NCI-H2029 (cell line): ENCODE results near the gene NRG4.
"Not testable (repeated sequence)": the region's sequence is repeated elsewhere in the genome, so short reads cannot be mapped to it uniquely, and the experiment has no call there.

Experiments
- DNase-seq: peaks from one replicate; lab custom pipeline; 2025; lab: John Stamatoyannopoulos, UW

The NRG4 gene

GRCh38 chr15:75992897-75993296, 19.3 kb downstream of the NRG4 start:
- DNase-seq = no peak

- no peak for DNase-seq
Observed at GRCh38 chr15:75989875-75990274, 22.3 kb downstream of the NRG4 start.

GRCh38 chr15:75989045-75989444, 23.2 kb downstream of the NRG4 start:
- DNase-seq = no peak

- no peak for DNase-seq
Observed at GRCh38 chr15:75985971-75986370, 26.3 kb downstream of the NRG4 start.

- not testable (repeated sequence) for DNase-seq
Observed at GRCh38 chr15:75984706-75985105, 27.5 kb downstream of the NRG4 start.

GRCh38 chr15:75982468-75982867, 29.8 kb downstream of the NRG4 start:
- DNase-seq = no peak

- no peak for DNase-seq
Observed at GRCh38 chr15:75981149-75981815, 30.9 kb downstream of the NRG4 start.

GRCh38 chr15:75976766-75977165, 35.5 kb downstream of the NRG4 start:
- not testable (repeated sequence) for DNase-seq

- no peak for DNase-seq
Observed at GRCh38 chr15:75966073-75966472, 46.2 kb downstream of the NRG4 start.

- no peak for DNase-seq
Observed at GRCh38 chr15:75961331-75961730, 50.9 kb downstream of the NRG4 start.

GRCh38 chr15:75955720-75956119, 56.5 kb downstream of the NRG4 start:
- DNase-seq = no peak

- DNase-seq = no peak
Observed at GRCh38 chr15:75952525-75952924, 59.7 kb downstream of the NRG4 start.

- DNase-seq = no peak
Observed at GRCh38 chr15:75948761-75949296, 63.4 kb downstream of the NRG4 start.

- DNase-seq = no peak
Observed at GRCh38 chr15:75947092-75947491, 65.1 kb downstream of the NRG4 start.

- DNase-seq = no peak
Observed at GRCh38 chr15:75945953-75946352, 66.3 kb downstream of the NRG4 start.

- DNase-seq = no peak
Observed at GRCh38 chr15:75943713-75944215, 68.5 kb downstream of the NRG4 start.

- no peak for DNase-seq
Observed at GRCh38 chr15:75943246-75943645, 69.0 kb downstream of the NRG4 start.

- no peak for DNase-seq
Observed at GRCh38 chr15:75942464-75942863, 69.8 kb downstream of the NRG4 start.

- DNase-seq = no peak
Observed at GRCh38 chr15:75930866-75931265, 81.4 kb downstream of the NRG4 start.

GRCh38 chr15:75929799-75930565, 82.2 kb downstream of the NRG4 start:
- no peak for DNase-seq

GRCh38 chr15:75928680-75929608, 83.3 kb downstream of the NRG4 start:
- DNase-seq = no peak

GRCh38 chr15:75927601-75928000, 84.6 kb downstream of the NRG4 start:
- no peak for DNase-seq
